Activated CD8-positive, alpha-beta memory T cell treated with anti-CD3 and anti-CD28 coated beads, Interleukin-2, amount 50 U/mL, for 24 hours (primary cell): ENCODE results near the gene HSD3B2.
"Not testable (repeated sequence)": the region's sequence is repeated elsewhere in the genome, so short reads cannot be mapped to it uniquely, and the experiment has no call there.

Experiments
- DNase-seq: peaks from one replicate; pipeline ENCODE4 v3.0.0-alpha.2; 2020; ENCODE audit errors: extremely low read depth

Gene HSD3B2

GRCh38 chr1:119414950-119415349 lies at the start of gene HSD3B2:
Gene HSD3B2, plus strand, starts transcription at chr1:119415150. Its CDS starts 270 bp downstream, at chr1:119415420.
- no peak for DNase-seq

- no peak for DNase-seq
Observed at GRCh38 chr1:119366424-119366823, 48.5 kb upstream of the HSD3B2 start.

DNA sequence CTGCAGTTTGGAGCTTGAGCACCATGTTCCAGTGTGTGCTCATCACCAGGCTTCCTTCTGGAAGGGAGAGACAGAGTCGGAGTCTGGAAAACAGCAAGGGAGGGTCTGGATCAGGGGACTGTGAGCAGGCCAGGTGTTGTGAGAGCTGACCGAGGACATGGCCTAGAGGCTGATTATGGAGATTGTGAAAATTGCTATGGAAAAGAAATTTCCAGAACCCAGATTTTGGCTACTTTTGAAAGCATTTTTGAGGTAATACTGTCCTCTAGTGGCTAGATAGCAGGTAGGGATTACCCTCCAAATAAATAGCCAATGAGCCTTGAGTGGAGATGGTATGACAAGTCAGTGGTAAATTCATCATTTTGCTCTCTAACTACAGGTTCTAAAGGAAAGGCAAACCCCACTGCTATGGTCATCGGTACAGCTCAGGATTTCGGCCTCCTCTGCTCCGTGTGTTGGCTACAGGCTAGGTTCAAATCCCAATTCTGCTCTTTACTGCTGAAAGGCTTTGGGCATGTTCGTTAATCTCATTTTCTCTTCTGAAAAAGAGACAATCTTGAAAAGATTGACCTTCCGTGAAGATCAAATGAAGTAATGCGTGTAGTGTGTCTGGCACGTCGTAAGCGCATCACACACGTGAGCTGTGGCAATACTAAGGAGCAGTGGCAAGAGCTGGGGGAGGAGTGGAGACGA lies 47.4 kb upstream of the HSD3B2 start:
- no peak for DNase-seq

DNA sequence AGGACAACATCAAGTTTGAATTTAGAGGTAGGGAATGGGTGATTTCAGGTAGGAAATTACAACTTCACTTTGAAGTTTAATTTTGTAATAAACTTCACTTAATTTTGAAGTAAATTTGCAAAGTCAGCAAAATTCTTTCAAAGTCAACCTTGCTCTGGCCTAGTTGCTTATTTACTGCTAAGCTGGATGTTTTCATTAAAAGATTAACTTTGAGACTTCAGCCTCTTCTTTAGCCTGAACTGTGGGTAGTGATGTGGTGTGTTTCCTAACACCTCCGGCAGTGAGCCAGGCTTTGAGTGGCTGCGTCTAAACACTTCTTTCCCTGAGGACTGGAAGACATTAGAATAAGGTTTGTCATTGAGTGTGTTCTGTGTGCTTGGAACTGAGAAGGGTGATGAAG lies 46.4 kb upstream of the HSD3B2 start, which contains the start of gene HAO2:
Gene HAO2, plus strand, starts transcription at position 232 of the 400 bp plus-strand sequence. CDS start 12,301 bp downstream, outside the sequence.
- DNase-seq = no peak

- no peak for DNase-seq
Observed at GRCh38 chr1:119370748-119371147, 44.2 kb upstream of the HSD3B2 start.

DNA sequence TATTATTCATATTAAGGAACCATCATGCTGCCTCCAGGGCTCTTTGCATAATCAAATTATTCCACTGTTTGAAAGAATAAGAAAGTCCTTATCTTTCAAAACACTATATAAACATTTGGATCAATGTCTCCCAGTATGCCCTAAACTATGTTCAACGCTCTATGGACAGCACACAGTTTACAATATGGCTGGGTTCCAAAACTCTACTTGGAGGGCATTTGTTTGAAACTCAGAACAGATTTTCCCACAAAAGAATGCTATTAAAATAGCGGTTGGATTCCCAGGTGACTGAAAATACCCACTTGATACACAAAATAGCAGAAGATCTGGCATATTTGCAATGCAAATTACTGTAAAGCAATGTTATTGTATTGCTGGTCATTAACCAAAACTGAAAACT lies 43.1 kb upstream of the HSD3B2 start:
- no peak for DNase-seq

DNA sequence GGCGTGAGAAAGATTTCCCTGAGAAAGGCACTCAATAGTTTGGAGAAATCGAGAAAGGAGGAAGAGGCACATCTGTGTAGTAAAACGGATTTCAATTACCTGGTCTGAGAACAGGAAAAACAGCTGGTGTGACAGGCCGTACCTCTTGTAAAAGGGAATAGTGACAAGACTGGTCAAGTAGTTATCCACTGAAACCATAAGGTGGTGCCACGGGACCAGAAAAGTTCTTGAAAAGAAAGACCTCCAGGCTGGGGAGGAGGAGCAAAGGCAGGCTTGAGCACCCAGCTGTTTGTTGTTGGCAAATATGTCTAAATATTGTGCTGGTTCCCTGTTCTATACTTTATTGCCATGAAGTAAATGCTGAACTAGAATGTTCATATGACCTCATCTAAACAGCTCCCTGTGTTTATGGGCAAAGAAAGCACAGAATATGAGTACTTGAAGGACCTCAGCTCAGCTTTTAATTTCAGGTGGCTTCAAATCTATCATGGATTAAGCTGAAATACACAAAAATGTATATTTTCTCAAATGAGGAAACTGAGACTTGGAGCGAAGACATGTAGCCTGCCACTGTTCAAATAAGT lies 42.4 kb upstream of the HSD3B2 start:
- DNase-seq = no peak

DNA sequence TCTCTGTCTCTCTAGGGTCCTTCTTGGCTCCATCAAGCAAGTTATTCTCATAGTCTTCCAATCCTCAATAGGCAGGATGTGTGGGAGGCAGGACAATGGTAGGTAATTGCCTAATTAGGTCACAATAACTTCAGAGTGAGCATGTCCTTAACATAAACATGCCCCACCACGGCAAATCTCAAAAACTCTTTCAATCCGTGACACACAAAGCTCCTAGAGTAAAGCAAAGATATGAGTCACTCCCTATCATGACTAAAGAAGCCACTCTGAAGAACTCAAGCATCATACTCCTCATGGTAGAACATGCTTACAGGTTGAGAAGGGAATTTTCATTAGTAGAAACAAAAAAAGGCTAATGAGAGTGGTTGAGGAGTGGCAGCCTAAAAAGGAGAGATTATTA lies 41.5 kb upstream of the HSD3B2 start:
- DNase-seq = no peak

DNA sequence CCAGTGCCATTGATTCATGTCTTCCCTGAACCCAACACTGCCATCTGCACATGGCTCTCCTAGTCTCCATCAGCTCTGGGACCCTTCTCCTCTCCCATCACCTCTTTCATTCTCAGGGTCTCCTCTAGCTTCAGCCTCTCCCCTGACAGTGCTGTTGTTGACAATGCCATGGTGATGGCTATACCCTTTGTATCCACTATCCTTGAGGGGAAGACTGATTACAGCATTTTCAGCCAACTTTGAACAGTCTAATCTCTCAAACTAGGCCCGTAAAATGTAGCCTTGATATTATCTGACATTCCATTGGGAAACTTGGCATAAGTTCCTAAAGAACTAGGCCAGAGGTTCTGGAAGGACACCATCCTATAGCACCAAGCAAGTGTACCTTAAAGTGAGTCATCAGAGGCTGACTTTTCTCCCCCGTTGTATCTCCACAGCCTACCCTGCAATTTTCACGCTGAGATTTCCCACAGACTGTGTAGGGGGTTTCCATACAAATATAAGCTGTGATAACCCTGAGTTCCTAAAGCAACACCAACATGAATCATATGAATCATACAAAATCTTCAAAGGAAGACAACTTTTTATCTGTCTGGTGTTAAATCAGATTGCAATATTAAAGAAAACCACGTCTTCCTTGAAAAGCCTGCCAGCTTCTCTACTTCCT lies 40.6 kb upstream of the HSD3B2 start:
- DNase-seq = no peak

DNA sequence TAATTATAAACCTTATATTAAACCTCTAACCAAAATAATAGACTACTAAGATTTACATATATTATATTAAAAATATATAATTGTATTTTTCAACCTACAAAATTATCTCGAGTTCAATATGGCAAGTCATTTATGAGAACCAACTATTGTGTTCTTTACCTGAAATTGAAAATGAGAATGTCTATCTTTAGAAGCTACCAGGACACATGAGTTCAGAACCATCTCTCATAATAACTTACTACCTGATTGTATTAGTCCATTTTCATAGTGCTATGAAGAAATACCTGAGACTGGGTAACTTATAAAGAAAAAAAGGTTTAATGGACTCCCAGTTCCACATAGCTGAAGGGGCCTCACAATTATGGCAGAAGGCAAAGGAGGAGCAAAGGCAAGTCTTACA lies 39.6 kb upstream of the HSD3B2 start:
- no peak for DNase-seq

- no peak for DNase-seq
Observed at GRCh38 chr1:119376594-119376993, 38.4 kb upstream of the HSD3B2 start.

DNA sequence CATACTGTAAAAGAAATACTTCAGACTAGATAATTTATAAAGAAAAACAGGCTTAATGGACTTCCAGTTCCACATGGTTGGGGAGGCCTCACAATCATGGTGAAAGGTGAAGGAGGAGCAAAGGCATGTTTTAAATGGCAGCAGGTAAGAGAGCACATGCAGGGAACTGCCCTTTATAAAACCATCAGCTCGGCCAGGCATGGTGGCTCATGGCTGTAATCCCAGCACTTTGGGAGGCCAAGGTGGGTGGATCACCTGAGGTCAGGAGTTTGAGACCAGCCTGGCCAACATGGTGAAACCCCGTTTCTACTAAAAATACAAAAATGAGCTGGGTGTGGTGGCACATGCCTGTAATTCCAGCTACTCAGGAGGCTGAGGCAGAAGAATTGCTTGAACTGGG lies 37.4 kb upstream of the HSD3B2 start:
- not testable (repeated sequence) for DNase-seq

GRCh38 chr1:119379117-119379516 lies 35.8 kb upstream of the HSD3B2 start:
- DNase-seq = no peak

DNA sequence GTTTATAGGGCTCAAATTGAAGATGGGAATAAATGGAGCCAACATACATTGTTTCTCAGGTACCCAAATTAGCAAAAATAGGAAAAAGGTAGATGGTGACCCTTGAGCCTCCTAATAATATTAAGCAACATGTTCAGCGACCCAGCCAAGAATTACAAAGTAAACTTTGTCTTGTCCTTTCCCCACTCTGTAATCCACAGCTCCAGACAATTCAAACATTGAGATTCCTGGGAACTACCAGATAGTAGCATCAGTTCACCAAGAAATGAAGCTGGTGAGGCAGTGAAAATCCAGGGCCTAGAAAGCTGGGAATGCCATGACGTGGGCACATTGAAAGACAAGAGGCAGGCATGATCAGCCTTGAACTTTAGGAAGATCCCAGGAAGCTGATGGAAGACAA lies 34.6 kb upstream of the HSD3B2 start:
- no peak for DNase-seq

- no peak for DNase-seq
Observed at GRCh38 chr1:119380983-119381662, 33.8 kb upstream of the HSD3B2 start.

DNA sequence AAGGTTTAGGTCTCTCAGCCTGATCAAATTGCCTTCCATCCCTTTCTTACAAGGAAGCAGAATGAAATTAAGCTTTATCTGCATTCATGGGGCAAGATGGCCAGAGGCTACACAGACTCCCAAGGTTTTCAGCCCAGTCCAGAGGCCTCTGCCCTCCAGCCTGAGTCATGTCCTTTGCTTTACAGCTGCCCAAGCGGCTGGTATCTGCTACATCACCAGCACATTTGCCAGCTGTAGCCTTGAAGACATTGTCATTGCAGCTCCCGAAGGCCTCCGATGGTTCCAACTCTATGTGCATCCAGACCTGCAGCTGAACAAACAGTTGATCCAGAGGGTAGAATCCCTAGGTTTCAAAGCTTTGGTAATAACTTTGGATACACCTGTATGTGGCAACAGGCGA lies 30.4 kb upstream of the HSD3B2 start:
- DNase-seq = no peak

DNA sequence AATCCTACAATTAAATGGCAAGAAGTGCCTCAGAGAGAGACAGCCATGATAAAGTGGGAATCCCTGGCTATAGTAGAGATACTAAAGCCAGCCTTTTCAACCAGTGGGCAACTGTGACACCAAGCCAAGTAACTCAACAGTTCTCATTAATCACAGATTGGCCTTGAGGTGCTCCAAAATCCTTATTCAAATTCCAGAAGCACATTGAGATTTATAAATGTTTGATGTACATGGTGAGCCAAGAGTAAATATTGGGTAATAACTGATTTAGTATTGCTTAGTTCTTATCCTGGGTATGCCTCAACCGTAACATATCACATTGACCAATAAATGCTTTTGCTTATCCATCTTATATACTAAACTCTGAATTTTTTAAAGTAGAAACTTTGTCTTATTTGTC lies 29.3 kb upstream of the HSD3B2 start:
- DNase-seq = no peak

DNA sequence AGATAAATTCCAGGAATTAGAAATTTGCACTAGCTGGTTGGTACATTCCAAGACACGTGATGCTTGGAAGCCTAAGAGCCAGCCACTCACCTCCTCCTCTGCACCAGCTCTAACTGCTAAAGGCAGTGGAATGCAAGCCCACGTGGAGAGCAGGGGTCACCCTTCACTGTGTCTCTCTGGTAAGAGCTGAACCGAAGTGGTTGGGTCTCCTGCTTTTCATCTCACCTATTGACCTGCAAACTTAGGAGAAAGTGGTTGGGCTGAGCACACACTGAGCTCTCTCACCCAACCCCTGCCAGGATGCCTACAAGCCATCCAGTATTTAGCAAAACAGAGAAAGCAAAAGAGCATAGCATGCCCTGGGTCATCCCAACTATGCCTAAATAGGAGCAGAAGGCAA lies 27.1 kb upstream of the HSD3B2 start:
- no peak for DNase-seq

- DNase-seq = no peak
Observed at GRCh38 chr1:119388450-119388849, 26.5 kb upstream of the HSD3B2 start.

DNA sequence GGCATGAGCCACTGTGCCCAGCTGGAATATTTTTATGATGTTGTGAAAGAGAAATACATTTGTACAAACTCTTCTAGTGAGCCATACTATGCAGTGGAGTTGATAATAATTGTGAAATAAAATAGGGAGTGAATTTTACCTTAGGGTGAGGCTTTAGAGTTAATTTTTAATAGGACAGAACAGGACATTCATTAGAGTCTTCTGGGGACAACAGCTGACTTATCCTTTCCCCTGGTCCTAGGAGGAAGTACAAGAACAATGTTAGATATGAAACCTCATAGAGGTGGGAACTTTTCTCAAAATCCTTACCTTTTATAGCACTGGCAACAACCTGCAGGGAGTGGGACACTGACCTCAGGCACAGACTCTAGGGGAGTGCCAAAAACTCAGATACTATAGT lies 24.4 kb upstream of the HSD3B2 start:
- no peak for DNase-seq

DNA sequence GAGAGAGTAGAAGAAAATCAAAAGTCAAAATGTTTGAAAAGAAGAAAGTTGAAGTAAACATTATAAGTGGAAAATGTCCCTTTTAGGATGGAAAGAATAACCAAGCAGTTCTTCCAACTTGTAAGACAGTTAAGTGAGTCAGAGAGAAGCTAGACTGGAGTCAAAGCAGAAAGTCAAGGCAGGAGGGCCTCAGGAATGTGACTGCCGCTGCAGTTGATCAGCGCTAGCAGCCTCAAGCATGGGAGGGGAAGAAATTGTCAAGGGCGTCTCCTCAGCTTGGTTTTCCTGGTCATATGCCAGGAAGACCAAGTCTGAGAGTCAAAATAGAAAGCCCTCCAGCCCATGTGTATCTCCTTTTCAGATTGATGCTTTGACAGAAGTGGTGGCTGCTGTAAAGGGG lies 23.2 kb upstream of the HSD3B2 start:
- DNase-seq = no peak

- DNase-seq = no peak
Observed at GRCh38 chr1:119394085-119394484, 20.9 kb upstream of the HSD3B2 start.

DNA sequence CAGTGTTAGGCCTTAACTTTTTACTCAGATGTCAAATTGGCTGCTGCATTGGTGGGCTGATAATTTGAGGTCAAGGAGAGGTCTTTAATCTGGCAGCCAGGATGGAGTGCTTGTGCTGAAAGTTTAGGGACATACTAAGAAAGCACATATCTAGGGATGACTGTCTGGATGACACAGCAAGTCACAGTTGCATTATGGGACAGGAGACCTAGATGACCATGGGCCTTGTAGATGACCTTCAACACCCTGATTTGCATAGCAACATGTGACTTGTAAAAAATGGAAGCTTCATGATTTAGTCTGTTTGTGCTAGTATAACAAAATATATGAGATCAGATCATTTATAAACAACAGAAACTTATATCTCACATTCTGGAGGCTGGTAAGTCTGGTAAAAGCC lies 18.0 kb upstream of the HSD3B2 start:
- DNase-seq = no peak
